Measurements from ENCODE around the gene CCNG2.

The CCNG2 gene

DNA sequence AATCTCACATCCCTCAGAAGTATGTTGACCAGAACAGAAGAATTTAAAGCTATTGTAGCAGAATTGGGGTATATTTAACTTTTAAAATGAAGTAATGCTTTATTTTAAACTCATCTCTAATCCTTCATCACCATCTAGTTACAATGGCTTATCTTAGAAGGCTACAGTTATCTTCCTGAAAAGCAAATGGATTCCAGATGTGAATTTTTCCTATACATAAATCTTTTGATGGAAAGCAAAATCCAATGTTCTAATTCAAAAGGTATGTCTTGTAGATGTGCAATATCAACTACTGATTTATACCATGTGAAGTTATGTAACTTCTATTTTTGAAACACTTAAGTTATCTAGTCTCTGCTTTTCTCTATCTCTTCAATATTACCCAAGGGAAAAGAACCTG lies 47.6 kb downstream of the CCNG2 start:
- no peak for DNase-seq (ENCODE audit: low spot score)

DNA sequence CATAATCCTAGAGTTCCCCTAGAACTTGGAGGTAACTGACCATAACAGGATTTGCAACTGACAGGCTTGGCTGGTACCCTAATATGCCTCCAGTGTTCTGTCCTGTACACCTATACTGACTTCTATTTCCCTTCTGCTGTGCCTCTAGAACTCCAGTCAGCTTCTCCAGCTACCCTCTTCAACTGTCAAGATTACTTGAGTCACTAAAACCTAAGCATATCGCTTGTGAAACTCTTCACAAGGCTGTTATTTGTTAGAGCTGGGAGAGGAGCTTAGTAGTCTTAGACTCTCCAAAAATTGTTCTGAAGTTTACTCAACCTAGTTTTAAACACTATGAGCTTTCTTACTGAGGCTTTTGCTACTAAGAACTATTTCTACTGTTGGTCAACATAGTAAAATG lies 52.0 kb downstream of the CCNG2 start:
- no peak for DNase-seq (ENCODE audit: low spot score)

DNA sequence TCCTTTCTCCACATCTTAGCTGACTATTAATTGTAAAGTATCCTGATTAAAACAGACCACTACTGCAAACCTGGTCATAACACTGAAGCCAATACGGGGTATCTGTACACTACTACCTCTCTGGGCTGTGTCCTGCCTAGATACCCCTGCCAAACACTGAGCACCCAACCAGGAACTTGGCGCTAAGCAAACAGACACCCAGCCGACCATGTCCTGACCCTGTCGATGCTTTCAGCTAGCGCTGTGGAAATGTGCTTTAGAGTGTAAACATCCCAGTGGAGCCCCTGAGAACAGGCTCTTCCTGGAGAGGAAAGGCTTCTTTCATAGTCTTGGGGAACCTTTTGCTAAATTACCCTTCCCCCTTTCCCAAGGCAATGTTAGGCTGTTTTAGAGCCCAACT lies 52.9 kb downstream of the CCNG2 start:
- DNase-seq (ENCODE audit: low spot score): no peak

DNA sequence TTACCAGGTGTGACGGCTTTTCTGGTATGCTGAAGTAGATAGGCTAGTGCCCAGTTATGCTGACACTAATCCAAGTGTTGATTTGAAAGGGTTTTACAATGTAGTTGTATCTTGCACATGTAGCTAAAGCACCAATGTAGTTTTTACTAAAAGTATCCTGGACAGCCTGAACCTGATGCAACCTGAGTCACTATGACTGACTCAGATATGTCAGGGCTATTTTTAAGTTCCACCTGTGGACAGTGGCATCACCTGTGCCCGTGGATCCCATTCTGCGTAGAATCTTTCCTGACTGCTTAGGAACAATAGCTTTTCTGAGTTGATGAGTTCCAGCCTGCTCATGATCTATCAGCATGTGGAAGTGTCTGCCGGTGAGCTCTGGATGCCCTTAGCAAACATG lies 58.1 kb downstream of the CCNG2 start:
- no peak for DNase-seq (ENCODE audit: low spot score)

DNA sequence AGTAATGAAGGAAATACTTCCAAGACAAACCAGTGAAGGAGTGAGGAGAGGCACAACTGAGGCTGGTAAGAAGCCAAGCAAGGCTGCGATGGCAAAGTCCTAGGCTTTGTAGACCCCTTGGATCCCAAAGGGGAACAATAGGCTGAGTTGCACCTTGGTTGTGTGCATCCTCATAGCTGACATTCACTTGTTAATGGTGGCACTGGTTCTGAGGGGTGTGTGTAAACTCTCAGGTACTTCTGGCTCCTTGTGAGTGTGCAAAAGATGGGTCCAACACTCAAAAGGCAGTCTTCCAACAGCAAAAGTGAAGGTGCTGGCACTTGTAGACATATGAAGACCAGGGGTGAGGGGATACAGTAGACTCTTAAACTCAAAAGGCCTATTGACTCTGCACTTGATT lies 60.5 kb downstream of the CCNG2 start:
- DNase-seq (ENCODE audit: low spot score): no peak

DNA sequence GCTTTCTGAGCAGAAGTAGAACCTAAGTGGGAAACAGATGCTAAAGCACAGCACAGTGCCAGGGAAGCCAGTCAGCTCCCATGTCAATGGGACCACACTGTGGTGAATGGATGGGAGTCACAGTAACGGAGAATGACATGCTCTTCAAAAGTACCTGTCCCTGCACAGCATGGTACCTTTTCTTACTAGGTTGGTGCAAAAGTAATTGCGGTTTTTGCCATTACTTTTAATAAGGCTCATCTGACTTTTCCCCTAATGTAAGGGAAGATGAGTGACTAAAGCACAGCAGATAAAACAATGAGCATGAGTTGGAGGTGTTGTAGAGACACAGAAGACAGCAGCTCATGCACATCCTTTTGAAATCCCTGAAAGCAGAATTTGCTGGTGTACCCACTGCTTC lies 62.3 kb downstream of the CCNG2 start:
- no peak for DNase-seq (ENCODE audit: low spot score)
